NB4 (cell line): ENCODE results near the gene SLC39A10.

ENCODE experiments used
- MAX ChIP-seq: IDR thresholded peaks from 2 replicates; pipeline ENCODE4 v1.6.1; 2011; ENCODE audit warnings: low read depth, low read length
- POLR2A ChIP-seq: IDR thresholded peaks from 2 replicates; pipeline ENCODE4 v1.6.1; 2011; ENCODE audit warnings: mild to moderate bottlenecking; ENCODE audit not compliant: insufficient read length; ENCODE audit errors: extremely low read depth
- TF ChIP-seq, protein P1 (sequence below): IDR thresholded peaks from one replicate; pipeline ENCODE4 v1.5.1; 2012; ENCODE audit warnings: low read depth, low read length

DNA sequence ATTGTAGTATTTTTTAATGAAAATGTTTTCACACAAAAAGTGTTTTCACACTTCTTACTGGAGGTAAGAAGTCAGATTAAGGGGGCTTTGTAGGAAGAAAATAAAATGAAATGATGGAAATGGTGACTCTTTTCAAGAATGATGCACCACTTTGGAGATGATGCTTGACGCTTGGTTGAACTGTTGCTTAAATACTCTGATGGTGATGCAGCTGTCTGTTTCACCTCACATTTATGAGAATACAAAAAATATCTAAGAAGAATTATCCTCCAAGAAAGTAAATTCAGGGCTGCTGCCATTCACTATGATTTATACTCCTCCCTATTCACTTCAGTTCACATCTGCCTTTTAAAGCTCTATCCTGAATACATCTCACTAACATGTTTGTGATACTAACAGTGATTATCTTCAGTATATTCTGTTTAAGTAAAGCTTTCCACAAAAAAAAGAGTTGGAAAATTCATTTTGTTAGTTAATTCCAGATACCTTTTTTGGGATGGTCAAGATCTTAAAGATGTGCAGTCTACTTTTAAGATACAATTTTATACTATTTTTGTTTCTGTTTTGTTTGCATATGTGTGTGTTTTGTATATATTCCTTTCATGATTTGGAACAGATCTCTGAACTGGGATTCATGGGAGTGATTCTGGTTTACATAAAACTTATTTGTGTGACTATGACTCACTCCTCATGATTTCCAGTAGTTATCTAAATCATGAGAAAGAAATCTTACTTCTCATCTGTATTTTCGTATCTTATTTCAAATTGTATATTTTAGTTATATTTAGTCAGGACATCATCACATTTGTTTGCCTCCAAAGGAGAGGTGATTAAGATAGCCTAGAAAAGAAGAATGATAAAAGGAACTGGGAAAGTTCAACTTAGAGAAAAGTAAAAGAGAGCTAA lies 53.1 kb downstream of the SLC39A10 start:
- TF ChIP-seq, protein P1, sequence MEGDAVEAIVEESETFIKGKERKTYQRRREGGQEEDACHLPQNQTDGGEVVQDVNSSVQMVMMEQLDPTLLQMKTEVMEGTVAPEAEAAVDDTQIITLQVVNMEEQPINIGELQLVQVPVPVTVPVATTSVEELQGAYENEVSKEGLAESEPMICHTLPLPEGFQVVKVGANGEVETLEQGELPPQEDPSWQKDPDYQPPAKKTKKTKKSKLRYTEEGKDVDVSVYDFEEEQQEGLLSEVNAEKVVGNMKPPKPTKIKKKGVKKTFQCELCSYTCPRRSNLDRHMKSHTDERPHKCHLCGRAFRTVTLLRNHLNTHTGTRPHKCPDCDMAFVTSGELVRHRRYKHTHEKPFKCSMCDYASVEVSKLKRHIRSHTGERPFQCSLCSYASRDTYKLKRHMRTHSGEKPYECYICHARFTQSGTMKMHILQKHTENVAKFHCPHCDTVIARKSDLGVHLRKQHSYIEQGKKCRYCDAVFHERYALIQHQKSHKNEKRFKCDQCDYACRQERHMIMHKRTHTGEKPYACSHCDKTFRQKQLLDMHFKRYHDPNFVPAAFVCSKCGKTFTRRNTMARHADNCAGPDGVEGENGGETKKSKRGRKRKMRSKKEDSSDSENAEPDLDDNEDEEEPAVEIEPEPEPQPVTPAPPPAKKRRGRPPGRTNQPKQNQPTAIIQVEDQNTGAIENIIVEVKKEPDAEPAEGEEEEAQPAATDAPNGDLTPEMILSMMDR = no peak
- TF ChIP-seq POLR2A (no peak), MAX (no peak)
